Cerebellar cortex (tissue), 1 donor: ENCODE data around the gene FAM236D.
"Not testable (repeated sequence)": the region's sequence is repeated elsewhere in the genome, so short reads cannot be mapped to it uniquely, and the experiment has no call there.

Source experiments
- DNase-seq: peaks from one replicate; pipeline ENCODE4 v3.0.0-alpha.2; 2015; ENCODE audit warnings: low spot score

Gene FAM236D

GRCh38 chrX:72808110-72808509 is at the start of gene FAM236D:
FAM236D (minus strand) TSS chrX:72808210; CDS start chrX:72808110, 100 bp downstream.
- DNase-seq: not testable (repeated sequence)

- not testable (repeated sequence) for DNase-seq
These were observed 29.5 kb upstream of the FAM236D start for GRCh38 chrX:72837532-72837931.

- not testable (repeated sequence) for DNase-seq
These were observed 22.7 kb upstream of the FAM236D start for GRCh38 chrX:72830701-72831100.

- not testable (repeated sequence) for DNase-seq
These were observed 17.6 kb downstream of the FAM236D start for GRCh38 chrX:72790390-72790789.

- DNase-seq: not testable (repeated sequence)
These were observed 19.9 kb downstream of the FAM236D start for GRCh38 chrX:72788142-72788541.

GRCh38 chrX:72783964-72784363 is 24.0 kb downstream of the FAM236D start:
- not testable (repeated sequence) for DNase-seq

GRCh38 chrX:72783365-72783936 is 24.6 kb downstream of the FAM236D start:
- not testable (repeated sequence) for DNase-seq

GRCh38 chrX:72782560-72782959 is 25.4 kb downstream of the FAM236D start, which contains the start of gene FAM236B:
FAM236B (minus strand) TSS chrX:72782660; CDS start chrX:72782560, 100 bp downstream.
- DNase-seq: not testable (repeated sequence)

- not testable (repeated sequence) for DNase-seq
These were observed 29.9 kb downstream of the FAM236D start for GRCh38 chrX:72778146-72778545.

- not testable (repeated sequence) for DNase-seq
These were observed 30.6 kb downstream of the FAM236D start for GRCh38 chrX:72777467-72777790.

GRCh38 chrX:72776653-72777466 is 31.1 kb downstream of the FAM236D start, which contains the start of gene DMRTC1B:
DMRTC1B (plus strand) TSS chrX:72776890; CDS start chrX:72845136, 68,246 bp downstream.
- DNase-seq: not testable (repeated sequence)

GRCh38 chrX:72760454-72760853 is 47.6 kb downstream of the FAM236D start:
- not testable (repeated sequence) for DNase-seq
